GM12878 (cell line): ENCODE measurements around the gene GABRB1.

Experiments used
- POLR2A ChIP-seq: IDR thresholded peaks from 2 replicates; pipeline ENCODE4 v1.6.1; 2011; ENCODE audit warnings: low read depth, mild to moderate bottlenecking, low read length
- TF ChIP-seq, protein P1 (sequence below), 3 experiments: IDR thresholded peaks in 2 of 3; conservative IDR thresholded peaks in 1 of 3; 2 replicates each; pipeline ENCODE4 v1.5.1; 2011; ENCODE audit warnings: low read depth in 3 of 3, low read length in 3 of 3, mild to moderate bottlenecking in 3 of 3, control low read depth in 2 of 3, moderate library complexity in 2 of 3, inconsistent platforms in 1 of 3, mixed read lengths in 1 of 3; ENCODE audit not compliant: control insufficient read depth in 2 of 3, insufficient read depth in 1 of 3; ENCODE audit errors: extremely low read depth in 1 of 3

DNA sequence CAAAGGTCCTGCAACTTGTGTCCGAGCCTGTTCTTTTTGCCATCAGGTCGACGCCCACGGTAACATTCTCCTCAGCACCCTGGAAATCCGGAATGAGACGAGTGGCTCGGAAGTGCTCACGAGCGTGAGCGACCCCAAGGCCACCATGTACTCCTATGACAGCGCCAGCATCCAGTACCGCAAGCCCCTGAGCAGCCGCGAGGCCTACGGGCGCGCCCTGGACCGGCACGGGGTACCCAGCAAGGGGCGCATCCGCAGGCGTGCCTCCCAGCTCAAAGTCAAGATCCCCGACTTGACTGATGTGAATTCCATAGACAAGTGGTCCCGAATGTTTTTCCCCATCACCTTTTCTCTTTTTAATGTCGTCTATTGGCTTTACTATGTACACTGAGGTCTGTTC is 394.3 kb downstream of the GABRB1 start:
- TF ChIP-seq, protein P1, sequence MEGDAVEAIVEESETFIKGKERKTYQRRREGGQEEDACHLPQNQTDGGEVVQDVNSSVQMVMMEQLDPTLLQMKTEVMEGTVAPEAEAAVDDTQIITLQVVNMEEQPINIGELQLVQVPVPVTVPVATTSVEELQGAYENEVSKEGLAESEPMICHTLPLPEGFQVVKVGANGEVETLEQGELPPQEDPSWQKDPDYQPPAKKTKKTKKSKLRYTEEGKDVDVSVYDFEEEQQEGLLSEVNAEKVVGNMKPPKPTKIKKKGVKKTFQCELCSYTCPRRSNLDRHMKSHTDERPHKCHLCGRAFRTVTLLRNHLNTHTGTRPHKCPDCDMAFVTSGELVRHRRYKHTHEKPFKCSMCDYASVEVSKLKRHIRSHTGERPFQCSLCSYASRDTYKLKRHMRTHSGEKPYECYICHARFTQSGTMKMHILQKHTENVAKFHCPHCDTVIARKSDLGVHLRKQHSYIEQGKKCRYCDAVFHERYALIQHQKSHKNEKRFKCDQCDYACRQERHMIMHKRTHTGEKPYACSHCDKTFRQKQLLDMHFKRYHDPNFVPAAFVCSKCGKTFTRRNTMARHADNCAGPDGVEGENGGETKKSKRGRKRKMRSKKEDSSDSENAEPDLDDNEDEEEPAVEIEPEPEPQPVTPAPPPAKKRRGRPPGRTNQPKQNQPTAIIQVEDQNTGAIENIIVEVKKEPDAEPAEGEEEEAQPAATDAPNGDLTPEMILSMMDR (IDR thresholded peaks at IDR 0.05 in 2 of 3, conservative IDR thresholded peaks at IDR 0.05 in 1 of 3; ENCODE audit: control insufficient read depth in 2 of 3, extremely low read depth in 1 of 3, insufficient read depth in 1 of 3, low read depth in 3 of 3, low read length in 3 of 3): no peak
- no peak for TF ChIP-seq POLR2A
